IPS DF 4.7 (cell line): ENCODE data around the gene RFC4.
"Not testable (repeated sequence)": the region's sequence is repeated elsewhere in the genome, so short reads cannot be mapped to it uniquely, and the experiment has no call there.

ENCODE experiments used
- DNase-seq: peaks from one replicate; pipeline ENCODE4 v3.0.0-alpha.2; 2013; ENCODE audit warnings: low spot score; ENCODE audit errors: extremely low read depth

Gene RFC4

DNA sequence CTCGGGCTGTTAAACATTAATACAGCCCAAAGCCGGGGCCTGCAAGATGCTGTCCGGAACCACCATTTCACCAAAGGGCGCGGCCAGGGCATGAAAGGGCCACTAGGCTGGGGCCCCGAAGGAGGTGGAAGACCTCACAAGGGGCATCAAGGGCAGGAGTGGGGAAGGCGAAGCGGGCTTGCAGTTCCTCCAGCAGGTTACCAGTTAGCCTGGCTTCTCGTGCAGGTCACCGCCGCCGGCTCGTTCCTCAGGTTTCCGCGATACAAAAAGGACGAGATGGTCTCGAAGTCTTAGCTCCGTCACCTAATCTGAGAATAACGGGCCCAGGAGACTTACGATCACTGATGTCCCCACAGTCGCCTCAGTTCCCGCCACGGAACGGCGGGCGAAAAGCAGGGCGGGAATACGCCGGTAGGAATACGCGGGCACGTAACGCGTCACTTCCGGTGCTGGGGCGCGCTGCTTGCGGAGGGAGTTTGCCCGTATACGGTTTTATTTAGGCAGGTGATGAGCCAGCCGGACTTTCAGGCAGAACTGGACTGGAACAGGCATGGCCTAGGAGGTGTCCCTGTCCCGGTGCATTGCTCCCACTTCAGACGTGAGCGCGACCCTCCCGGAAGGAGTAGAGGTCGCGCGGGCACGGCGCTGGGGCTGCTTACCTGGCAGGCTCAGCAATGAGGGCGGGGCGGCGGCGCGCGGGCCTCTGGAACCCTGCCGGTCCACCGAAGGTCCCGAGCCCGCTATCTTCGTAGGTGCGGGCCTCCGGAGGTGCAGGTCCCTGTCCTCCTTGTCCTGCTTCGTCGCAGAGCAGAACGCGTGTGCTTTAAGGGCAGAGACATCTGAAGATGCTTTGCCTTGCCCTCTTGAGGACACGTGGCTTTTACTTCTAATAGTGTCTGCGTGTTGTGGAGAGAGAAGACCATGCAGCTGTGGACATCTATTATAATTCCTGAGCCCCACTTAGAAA, at the start of gene RFC4:
Gene RFC4 (minus strand): TSS at position 394 of the 967 bp plus-strand sequence. CDS start 1,769 bp downstream, outside the sequence.
- no peak for DNase-seq

- no peak for DNase-seq
Observed at GRCh38 chr3:186854954-186855353, 48.7 kb upstream of the RFC4 start.

GRCh38 chr3:186854146-186854545, 47.9 kb upstream of the RFC4 start:
- no peak for DNase-seq

DNA sequence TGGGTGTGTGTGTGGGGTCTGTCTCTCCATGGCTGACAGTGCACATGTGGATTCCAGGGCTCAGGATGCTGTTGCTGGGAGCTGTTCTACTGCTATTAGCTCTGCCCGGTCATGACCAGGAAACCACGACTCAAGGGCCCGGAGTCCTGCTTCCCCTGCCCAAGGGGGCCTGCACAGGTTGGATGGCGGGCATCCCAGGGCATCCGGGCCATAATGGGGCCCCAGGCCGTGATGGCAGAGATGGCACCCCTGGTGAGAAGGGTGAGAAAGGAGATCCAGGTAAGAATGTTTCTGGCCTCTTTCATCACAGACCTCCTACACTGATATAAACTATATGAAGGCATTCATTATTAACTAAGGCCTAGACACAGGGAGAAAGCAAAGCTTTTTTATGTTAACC, 46.7 kb upstream of the RFC4 start:
- DNase-seq, result no peak

DNA sequence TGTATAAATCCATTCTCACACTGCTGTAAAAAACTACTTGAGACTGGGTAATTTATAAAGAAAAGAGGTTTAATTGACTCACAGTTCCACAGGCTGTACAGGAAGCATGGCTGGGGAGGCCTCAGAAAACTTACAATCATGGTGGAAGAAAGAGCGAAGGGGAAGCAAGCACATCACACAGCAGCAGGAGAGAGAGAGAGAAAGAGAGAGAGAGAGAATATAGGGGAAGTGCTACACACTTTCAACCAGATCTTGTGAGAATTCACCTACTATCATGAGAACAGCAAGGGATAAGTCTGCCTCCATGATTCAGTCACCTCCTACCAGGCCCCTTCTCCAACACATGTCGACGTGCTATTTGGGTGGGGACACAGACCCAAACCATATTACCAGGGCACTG, 45.6 kb upstream of the RFC4 start:
- DNase-seq, result not testable (repeated sequence)

- DNase-seq, result no peak
Observed at GRCh38 chr3:186849374-186849975, 43.2 kb upstream of the RFC4 start.

DNA sequence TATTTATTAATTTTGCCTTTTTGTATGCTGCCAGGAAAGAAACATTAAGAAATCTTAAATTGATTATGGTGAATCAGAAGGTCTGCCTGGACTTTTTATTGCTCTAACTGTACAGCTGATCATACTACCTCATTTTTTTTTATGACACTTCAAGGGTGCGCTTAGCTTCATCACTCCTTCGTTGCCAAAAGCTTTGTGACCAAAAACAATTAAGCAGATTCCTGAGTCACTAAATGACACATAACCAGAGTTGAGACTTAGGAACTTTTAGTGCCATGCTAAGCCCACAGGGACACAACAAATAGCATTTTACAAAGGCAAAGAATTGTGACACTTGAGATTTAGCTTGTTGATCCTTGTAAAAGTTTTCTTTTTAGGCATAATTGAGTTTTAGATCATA, 41.2 kb upstream of the RFC4 start:
- DNase-seq, result no peak

DNA sequence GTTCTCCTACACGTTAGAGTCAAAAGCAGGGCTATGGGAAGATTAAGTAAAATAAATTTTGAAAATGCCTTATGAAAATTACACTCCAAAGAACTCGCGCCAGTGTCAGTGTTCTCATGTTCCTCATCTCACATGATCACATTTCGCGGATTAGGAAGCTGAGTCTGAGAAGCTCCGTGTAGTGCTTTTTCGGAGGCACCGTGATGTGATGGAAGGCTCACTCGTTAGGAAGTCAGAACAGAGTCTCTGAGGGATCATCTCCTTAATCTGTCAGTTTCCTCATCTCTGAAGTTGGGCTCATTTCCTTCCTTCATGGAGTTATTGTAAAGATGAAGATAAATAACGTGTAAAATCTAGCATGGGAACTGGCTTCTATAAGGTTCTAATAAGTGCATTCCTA, 39.5 kb upstream of the RFC4 start:
- DNase-seq, result no peak

- no peak for DNase-seq
Observed at GRCh38 chr3:186844908-186845307, 38.6 kb upstream of the RFC4 start.

GRCh38 chr3:186843039-186843432, 36.8 kb upstream of the RFC4 start:
- no peak for DNase-seq

GRCh38 chr3:186842426-186843038, 36.2 kb upstream of the RFC4 start, which contains the start of gene ADIPOQ:
Gene ADIPOQ, plus strand, starts transcription at chr3:186842710. Its CDS starts 10,349 bp downstream, at chr3:186853059.
- no peak for DNase-seq

- no peak for DNase-seq
Observed at GRCh38 chr3:186841620-186842019, 35.3 kb upstream of the RFC4 start.

DNA sequence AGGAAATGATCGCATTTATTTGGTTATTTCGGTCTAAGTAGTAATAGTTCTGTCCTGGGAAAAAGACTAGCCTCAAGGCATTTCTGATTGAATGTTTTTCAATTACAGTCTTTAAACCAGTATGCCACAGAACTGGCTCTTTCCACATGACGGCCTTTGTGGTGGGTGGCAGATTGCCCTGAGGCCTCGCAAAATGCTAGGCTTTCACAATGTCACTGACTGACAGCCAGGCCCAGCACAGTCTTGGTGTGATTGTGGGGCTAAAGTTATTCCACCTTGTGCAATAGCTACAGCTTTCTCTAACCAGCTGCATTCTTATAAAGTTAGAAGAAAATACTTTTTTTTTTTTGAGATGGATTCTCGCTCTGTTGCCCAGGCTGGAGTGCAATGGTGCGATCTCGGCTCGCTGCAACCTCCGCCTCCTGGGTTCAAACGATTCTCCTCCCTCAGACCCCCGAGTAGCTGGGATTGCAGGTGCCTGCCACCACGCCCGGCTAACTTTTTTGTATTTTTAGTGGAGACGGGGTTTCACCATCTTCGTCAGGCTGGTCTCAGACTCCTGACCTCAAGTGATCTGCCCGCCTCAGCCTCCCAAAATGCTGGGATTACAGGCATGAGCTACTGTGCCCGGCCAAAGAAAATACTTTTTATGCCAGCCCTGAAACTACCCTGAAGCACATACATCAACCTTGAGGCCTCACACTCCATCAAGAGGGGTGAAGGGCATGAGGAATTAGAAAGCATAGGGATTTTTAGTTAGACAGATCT, 33.8 kb upstream of the RFC4 start:
- no peak for DNase-seq

DNA sequence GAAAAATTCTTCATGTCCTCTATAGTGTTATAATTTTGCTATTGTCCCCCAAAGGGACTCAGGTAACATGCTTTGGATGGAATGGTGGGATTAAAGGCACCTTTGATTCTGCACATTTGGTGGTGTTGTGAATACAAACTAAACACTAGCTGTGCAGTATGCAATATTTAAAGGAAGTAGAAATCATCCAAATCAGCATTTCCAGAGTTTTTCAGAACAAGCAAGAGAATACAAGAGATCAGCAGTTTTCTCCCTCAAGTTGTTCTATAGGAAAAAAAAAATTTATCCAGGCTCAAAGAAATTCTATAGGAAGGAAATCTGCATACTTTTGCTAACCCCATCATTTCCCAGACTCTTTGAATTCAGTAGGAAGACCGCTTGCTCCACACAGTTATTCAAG, 26.0 kb upstream of the RFC4 start:
- no peak for DNase-seq

GRCh38 chr3:186831798-186832197, 25.5 kb upstream of the RFC4 start:
- DNase-seq, result no peak

GRCh38 chr3:186828340-186828739, 22.1 kb upstream of the RFC4 start:
- no peak for DNase-seq

GRCh38 chr3:186826976-186827857, 20.9 kb upstream of the RFC4 start:
- DNase-seq, result no peak

DNA sequence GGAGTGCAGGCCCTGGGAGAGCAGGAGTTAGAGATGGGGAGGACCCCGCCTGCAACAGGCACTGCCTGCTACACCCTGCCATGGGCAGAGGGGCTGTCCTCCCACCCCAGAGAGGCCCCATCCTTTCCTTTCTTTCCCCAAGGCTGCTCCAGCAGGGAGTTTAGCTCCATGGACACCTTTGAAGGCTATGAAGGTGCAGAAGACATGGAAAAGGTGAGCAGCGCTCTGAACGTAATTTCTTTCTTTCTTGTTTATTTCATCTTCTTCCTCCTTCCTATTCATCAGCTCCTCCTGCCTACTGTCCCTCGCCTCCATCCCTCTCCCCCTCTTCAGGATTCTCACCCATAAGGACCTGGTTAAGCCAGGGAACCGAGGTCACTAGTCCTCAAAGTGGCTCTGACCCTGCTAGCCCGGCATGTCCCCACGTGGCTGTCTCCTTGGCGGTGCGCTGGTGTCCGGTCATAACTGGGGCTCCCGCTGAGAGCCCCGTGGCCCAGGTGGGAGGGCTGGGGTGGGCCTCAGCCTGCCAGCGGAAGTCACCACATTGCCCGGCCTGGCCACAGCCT, 20.2 kb upstream of the RFC4 start:
- DNase-seq, result no peak

DNA sequence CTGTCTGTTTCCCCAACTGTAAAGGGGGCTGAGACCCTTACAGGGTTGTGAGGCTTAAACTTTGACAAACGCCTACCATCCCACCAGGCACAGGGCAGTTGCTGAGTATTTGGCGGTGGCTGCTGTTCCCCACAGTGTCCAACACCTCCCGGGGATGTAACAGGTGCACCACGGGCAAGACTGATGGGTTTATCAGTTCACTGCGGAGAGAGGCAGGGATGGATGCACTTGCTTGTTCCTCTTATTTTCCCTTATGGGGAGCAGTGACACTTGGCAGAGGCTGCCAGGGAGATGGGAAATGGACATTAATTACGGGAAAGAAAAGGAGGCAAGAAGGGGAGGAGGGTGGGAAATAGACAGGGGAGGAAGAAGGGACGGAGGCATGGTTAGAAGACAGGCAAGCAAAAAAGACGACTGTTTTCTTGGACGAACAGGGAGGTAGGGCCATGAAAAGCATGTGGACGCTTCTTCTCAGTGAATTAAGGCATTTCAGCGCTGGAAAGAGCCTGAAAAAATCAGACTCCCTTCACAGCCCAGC, 19.7 kb upstream of the RFC4 start:
- no peak for DNase-seq

GRCh38 chr3:186825294-186825821, 19.1 kb upstream of the RFC4 start:
- DNase-seq, result no peak
